Mucosa of descending colon (tissue), 3 donors: ENCODE measurements around the gene KCND2. TPM values are rescaled to one million over a fixed set of nuclear protein-coding genes. Genes with fewer than 3 reads are reported as not detected.

Experiments used
- ATAC-seq: fragments of 200-7000 bp; cut with Tn5 transposase; one replicate; pipeline ENCODE4 v1.9.1; 2020; ENCODE audit warnings: mild to moderate bottlenecking, moderate library complexity
- DNase-seq, 3 donors: peaks; one replicate each; pipeline ENCODE4 v3.0.0-alpha.2; 2020
- H3K36me3 ChIP-seq: fragments of 200-600 bp; one replicate; pipeline ENCODE4 v1.8.0; 2021; ENCODE audit warnings: low read depth, mild to moderate bottlenecking
- H3K4me1 ChIP-seq: fragments of 200-600 bp; one replicate; pipeline ENCODE4 v1.8.0; 2021; ENCODE audit warnings: low read depth, mild to moderate bottlenecking
- H3K4me3 ChIP-seq: fragments of 200-600 bp; one replicate; pipeline ENCODE4 v1.8.0; 2021; ENCODE audit warnings: mild to moderate bottlenecking
- H3K9me3 ChIP-seq: fragments of 200-600 bp; one replicate; pipeline ENCODE4 v1.8.0; 2021; ENCODE audit warnings: mild to moderate bottlenecking
- CTCF ChIP-seq: fragments of 200-600 bp; IDR thresholded peaks from one replicate; pipeline ENCODE4 v1.8.0; 2022; ENCODE audit warnings: antibody characterized with exemption, mild to moderate bottlenecking
- intact Hi-C, 2 donors: fragments of 100-400 bp; cut with DNase I in 1 of 2; cut with micrococcal nuclease in 1 of 2; formaldehyde crosslinking; loops; one replicate each; pipeline versions ENCODE4 v1.11.0 to v1.11.1; 2022; cut with DNase I, micrococcal nuclease
- total RNA-seq, 3 donors: library from RNA; stranded (reverse); fragmentation: NEBNext Ultra II Directional in 2 of 3; extraction: Animal tissue kit (Norgen Biotek cat#: 25700) in 2 of 3; gene quantifications; one replicate each; pipeline versions ENCODE4 v1.2.1 to v1.2.4, GENCODE V29; 2021 to 2023
- donor health status: DM: no; HTN: no; CAD: no; lungs with moderate emphysema.
- donor health status: DM: no; HTN: no; CAD: no.
- donor health status: DM: no; HTN: yes; CAD: no.

The KCND2 gene
- total RNA-seq, 3 donors from 2014 or later: 0.09 to 0.98 (median 0.41) TPM

GRCh38 chr7:120586571-120586970 is 313.6 kb downstream of the KCND2 start:
- H3K9me3 ChIP-seq: no peaks in the 10 kb centered on the region
- no peaks in the 10 kb centered on the region for H3K36me3 ChIP-seq
- no peak overlapping the region for H3K4me3 ChIP-seq
- intact Hi-C loops: no loop called here
- H3K4me1 ChIP-seq: no peaks in the 10 kb centered on the region
- DNase-seq (no peak), ATAC-seq (no peak)
- TF ChIP-seq CTCF: no peak

- intact Hi-C loops: no loop called here
- TF ChIP-seq CTCF: no peak
- Histone ChIP-seq H3K4me1 (no peaks in the 10 kb centered on the region), H3K4me3 (no peak overlapping the region), H3K9me3 (no peaks in the 10 kb centered on the region), H3K36me3 (no peaks in the 10 kb centered on the region)
- ATAC-seq (no peak), DNase-seq (no peak)
Measured at GRCh38 chr7:120587243-120587642, 314.3 kb downstream of the KCND2 start.

GRCh38 chr7:120588416-120588815 is 315.4 kb downstream of the KCND2 start:
- Histone ChIP-seq H3K4me3 (no peak overlapping the region), H3K9me3 (no peaks in the 10 kb centered on the region), H3K36me3 (no peaks in the 10 kb centered on the region), H3K4me1 (no peaks in the 10 kb centered on the region)
- ATAC-seq (no peak), DNase-seq (no peak)
- TF ChIP-seq CTCF: no peak
- intact Hi-C loops: no loop called here

GRCh38 chr7:120588862-120589261 is 315.9 kb downstream of the KCND2 start:
- no peaks in the 10 kb centered on the region for H3K36me3 ChIP-seq
- TF ChIP-seq CTCF: no peak
- no peaks in the 10 kb centered on the region for H3K4me1 ChIP-seq
- no peak for ATAC-seq
- no peak overlapping the region for H3K4me3 ChIP-seq
- H3K9me3 ChIP-seq: no peaks in the 10 kb centered on the region
- no peak for DNase-seq
- intact Hi-C loops: no loop called here

- Histone ChIP-seq H3K36me3 (no peaks in the 10 kb centered on the region), H3K4me1 (no peaks in the 10 kb centered on the region), H3K9me3 (no peaks in the 10 kb centered on the region), H3K4me3 (no peak overlapping the region)
- DNase-seq: no peak
- TF ChIP-seq CTCF: no peak
- intact Hi-C loops: no loop called here
- ATAC-seq: no peak
Measured at GRCh38 chr7:120600607-120601006, 327.6 kb downstream of the KCND2 start.

- Histone ChIP-seq H3K9me3 (no peaks in the 10 kb centered on the region), H3K4me3 (no peak overlapping the region), H3K36me3 (no peaks in the 10 kb centered on the region), H3K4me1 (no peaks in the 10 kb centered on the region)
- TF ChIP-seq CTCF: no peak
- no peak for ATAC-seq
- DNase-seq: no peak
- intact Hi-C loops: no loop called here
Measured at GRCh38 chr7:120603366-120603765, 330.4 kb downstream of the KCND2 start.
